ENCODE measurements around the gene CDYL. TPM values are rescaled to one million over a fixed set of nuclear protein-coding genes. Genes with fewer than 3 reads are reported as not detected.

Gene CDYL
- polyA plus RNA-seq, 3 donors, result 23.9 to 28.7 (median 26.7) TPM

GRCh38 chr6:4939241-4939640 lies 163.0 kb downstream of the CDYL start:
- DNase-seq (ENCODE audit: extremely low read depth in 1 of 11, low read depth in 9 of 11, low spot score in 4 of 11), result no peak

DNA sequence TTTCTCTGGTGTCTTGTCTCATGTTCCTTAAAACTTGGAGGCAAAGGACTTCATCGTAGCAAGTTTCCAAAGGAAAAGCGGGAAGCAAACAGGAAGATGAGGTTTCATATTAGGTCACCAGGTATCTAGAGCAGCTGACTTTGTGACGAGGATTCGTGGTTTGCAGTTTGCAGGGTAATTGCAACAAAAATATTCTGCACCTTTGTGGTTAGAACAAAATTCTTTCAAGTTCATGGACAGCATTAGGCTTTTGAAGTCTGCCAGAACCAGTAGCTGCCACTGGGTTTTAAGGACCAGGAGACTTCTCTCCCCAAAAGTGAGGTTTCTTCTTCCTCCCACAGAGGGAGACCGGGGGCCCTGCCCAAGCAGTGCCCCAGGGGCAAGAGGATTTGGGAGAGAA lies 164.2 kb downstream of the CDYL start:
- DNase-seq (ENCODE audit: extremely low read depth in 1 of 11, low read depth in 9 of 11, low spot score in 4 of 11), result no peak

GRCh38 chr6:4941782-4942672 lies 165.8 kb downstream of the CDYL start:
- DNase-seq (ENCODE audit: extremely low read depth in 1 of 11, low read depth in 9 of 11, low spot score in 4 of 11), result no peak

GRCh38 chr6:4942673-4943009 lies 166.4 kb downstream of the CDYL start:
- DNase-seq (ENCODE audit: extremely low read depth in 1 of 11, low read depth in 9 of 11, low spot score in 4 of 11), result no peak

GRCh38 chr6:4943716-4944115 lies 167.5 kb downstream of the CDYL start:
- no peak for DNase-seq (ENCODE audit: extremely low read depth in 1 of 11, low read depth in 9 of 11, low spot score in 4 of 11)

DNA sequence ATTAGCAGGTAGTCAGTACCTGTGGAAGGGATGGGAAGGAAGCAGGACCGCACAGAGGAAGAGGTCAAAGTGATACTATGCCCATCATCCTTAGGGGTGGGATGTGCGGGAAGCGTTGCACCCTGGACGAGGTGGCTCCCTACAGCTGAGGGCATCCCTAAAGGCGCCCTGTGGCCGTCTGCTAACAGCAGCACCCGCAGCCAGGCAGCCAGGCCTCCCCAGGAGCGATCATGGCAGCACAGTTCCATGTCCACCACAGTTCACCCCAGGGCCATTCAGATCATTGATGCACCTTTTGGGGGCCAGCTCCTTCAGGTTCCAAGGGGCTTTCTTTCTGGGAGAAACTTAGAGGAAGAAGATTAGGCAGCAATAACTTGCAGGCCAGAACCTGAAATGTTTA lies 168.1 kb downstream of the CDYL start:
- DNase-seq (ENCODE audit: extremely low read depth in 1 of 11, low read depth in 9 of 11, low spot score in 4 of 11), result no peak

- DNase-seq (ENCODE audit: extremely low read depth in 1 of 11, low read depth in 9 of 11, low spot score in 4 of 11), result no peak
Observed at GRCh38 chr6:4946521-4946920, 170.3 kb downstream of the CDYL start.

GRCh38 chr6:4947716-4948115 lies 171.5 kb downstream of the CDYL start:
- no peak for DNase-seq (ENCODE audit: extremely low read depth in 1 of 11, low read depth in 9 of 11, low spot score in 4 of 11)

- no peak for DNase-seq (ENCODE audit: extremely low read depth in 1 of 11, low read depth in 9 of 11, low spot score in 4 of 11)
Observed at GRCh38 chr6:4948781-4949450, 172.7 kb downstream of the CDYL start.

DNA sequence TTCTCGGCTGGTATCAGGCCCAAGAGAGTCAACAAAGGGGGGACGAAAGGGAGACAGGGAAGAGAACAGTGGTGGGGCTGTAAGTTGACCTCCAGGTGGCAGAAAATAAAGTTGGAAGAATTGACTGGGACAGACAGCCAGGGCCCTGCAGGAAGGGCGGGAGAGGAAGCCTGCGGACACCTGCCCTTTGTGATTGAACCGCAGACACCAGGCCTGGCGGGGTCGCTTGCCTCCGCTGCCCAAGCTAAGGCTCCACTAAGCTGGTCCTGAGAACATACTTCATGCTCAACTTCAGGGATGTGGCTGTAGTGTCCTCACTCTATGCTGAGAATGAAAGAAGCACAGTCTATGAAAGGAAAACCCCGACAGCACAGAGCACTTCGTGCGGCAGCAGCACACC lies 173.9 kb downstream of the CDYL start:
- DNase-seq (ENCODE audit: extremely low read depth in 1 of 11, low read depth in 9 of 11, low spot score in 4 of 11), result no peak

- DNase-seq (ENCODE audit: extremely low read depth in 1 of 11, low read depth in 9 of 11, low spot score in 4 of 11), result no peak
Observed at GRCh38 chr6:4950836-4951533, 174.8 kb downstream of the CDYL start.

DNA sequence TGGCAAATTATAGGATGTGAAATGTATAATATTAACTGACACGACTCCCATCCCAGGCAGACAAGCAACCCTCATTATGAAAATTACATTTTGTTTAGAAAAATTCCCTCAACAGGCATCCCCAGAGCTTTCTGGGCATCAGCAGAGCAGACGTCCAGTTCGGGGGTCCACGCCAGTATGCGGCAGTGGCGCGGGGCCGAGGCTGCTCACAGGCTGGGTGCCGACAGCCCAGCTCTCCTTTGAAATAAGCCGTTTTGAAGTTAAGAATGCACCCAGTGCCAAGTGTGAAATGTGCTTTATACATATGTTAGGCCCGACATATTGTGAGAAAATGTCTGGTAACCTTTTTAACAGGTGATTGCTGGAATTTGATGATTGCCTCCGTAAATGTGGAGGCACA lies 177.2 kb downstream of the CDYL start:
- no peak for DNase-seq (ENCODE audit: extremely low read depth in 1 of 11, low read depth in 9 of 11, low spot score in 4 of 11)

- no peak for DNase-seq (ENCODE audit: extremely low read depth in 1 of 11, low read depth in 9 of 11, low spot score in 4 of 11)
Observed at GRCh38 chr6:4956625-4957024, 180.4 kb downstream of the CDYL start.

DNA sequence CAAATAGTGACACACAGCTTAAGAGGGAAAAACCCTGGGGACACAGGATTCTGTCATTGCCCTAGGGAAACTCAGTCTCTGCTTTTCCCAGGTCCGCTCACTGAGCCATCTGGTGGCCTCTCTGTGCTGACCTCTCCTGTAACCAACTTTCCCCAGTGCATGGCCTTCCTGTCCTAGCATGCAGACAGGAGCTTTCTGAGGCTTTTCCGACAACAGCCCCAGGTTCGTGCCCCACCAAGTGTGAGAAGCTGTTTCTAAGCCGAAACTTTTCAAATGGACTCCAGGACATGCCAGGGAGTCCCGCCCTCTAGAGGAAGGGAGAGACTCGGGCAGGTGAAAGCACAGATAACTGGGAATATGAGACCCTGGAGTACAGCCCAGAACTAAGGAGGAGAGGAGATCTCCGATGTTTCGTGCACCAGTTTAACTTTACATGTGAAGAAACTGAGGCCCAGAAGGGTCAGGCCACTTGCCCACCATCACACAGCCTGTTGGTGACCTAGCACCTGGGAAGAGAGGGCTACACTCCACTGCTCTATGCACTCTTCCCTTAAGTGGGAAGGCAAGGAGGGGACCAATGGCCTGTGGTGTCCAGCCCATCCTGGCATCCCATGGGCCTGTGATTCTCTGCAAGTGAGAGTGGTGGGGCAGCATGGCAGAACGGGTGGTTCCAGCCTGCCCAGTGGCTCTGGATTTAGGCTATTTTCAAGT lies 181.5 kb downstream of the CDYL start:
- no peak for DNase-seq (ENCODE audit: extremely low read depth in 1 of 11, low read depth in 9 of 11, low spot score in 4 of 11)

DNA sequence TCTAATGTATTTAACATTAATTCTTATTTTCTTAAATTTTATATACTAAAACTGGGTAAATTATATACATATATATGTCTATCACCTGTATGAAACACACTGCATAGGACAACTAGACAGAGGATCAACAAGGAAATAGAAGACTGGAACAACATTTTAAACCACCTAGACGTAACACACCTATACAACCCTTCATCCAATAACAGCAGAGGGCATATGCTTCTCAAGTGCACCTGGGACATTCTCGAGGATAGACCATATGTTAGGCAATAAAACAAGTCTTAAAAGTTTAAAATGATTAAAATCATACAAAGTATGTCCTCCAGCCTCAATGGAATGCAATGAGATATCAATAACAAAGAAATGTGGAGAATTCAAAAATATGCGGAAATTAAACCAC lies 182.4 kb downstream of the CDYL start:
- DNase-seq (ENCODE audit: extremely low read depth in 1 of 11, low read depth in 9 of 11, low spot score in 4 of 11), result no peak

- no peak for DNase-seq (ENCODE audit: extremely low read depth in 1 of 11, low read depth in 9 of 11, low spot score in 4 of 11)
Observed at GRCh38 chr6:4961322-4962168, 185.3 kb downstream of the CDYL start.

DNA sequence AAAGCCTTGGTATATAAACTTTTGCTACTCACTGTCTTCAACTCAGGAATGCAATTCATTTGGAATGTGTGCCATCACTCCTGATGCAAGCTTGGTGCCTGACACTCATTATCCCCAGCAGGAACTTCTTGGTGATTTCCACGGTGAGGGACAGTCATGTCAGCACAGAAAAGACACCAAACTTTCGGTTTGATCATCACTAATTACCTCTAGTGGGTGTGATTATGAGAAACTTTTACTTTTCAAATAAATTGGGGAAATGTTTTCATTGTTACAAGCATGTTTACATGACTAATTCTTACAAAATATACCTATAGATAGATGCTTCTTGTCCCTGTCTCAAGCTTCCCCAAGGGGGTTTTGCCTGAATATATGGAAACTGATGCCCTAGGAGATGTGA lies 186.7 kb downstream of the CDYL start:
- no peak for DNase-seq (ENCODE audit: extremely low read depth in 1 of 11, low read depth in 9 of 11, low spot score in 4 of 11)

- no peak for DNase-seq (ENCODE audit: extremely low read depth in 1 of 11, low read depth in 9 of 11, low spot score in 4 of 11)
Observed at GRCh38 chr6:4964675-4965561, 188.7 kb downstream of the CDYL start.

Data from renal cortex interstitium (tissue), 11 donors.